ENCODE data around the gene KLHL40. TPM values are rescaled to one million over a fixed set of nuclear protein-coding genes. Genes with fewer than 3 reads are reported as not detected.

The KLHL40 gene
- total RNA-seq, 1 donor from 2014 or later: not detected

- DNase-seq (ENCODE audit: low spot score): no peak
Observed at GRCh38 chr3:42689421-42690014, 4.2 kb downstream of the KLHL40 start.

- no peak for DNase-seq (ENCODE audit: low spot score)
Observed at GRCh38 chr3:42690191-42690590, 4.9 kb downstream of the KLHL40 start.

- no peak for DNase-seq (ENCODE audit: low spot score)
Observed at GRCh38 chr3:42690766-42691680, 5.7 kb downstream of the KLHL40 start.

- no peak for DNase-seq (ENCODE audit: low spot score)
Observed at GRCh38 chr3:42691816-42692666, 6.7 kb downstream of the KLHL40 start.

- DNase-seq (ENCODE audit: low spot score): no peak
Observed at GRCh38 chr3:42692667-42693529, 7.6 kb downstream of the KLHL40 start.

- DNase-seq (ENCODE audit: low spot score): no peak
Observed at GRCh38 chr3:42693530-42693930, 8.2 kb downstream of the KLHL40 start.

GRCh38 chr3:42694366-42694765 lies 9.0 kb downstream of the KLHL40 start:
- no peak for DNase-seq (ENCODE audit: low spot score)

- DNase-seq (ENCODE audit: low spot score): peak; percentile 32
Observed at GRCh38 chr3:42696356-42697288, 11.3 kb downstream of the KLHL40 start.

- peak; percentile 30 for DNase-seq (ENCODE audit: low spot score)
Observed at GRCh38 chr3:42697289-42698051, 12.1 kb downstream of the KLHL40 start.

- DNase-seq (ENCODE audit: low spot score): no peak
Observed at GRCh38 chr3:42698216-42698910, 13.0 kb downstream of the KLHL40 start.

GRCh38 chr3:42698911-42699230 lies 13.5 kb downstream of the KLHL40 start:
- peak; percentile 41 for DNase-seq (ENCODE audit: low spot score)

- DNase-seq (ENCODE audit: low spot score): peak; percentile 18
Observed at GRCh38 chr3:42699511-42699971, 14.2 kb downstream of the KLHL40 start.

- DNase-seq (ENCODE audit: low spot score): peak; percentile 38
Observed at GRCh38 chr3:42700366-42701288, 15.3 kb downstream of the KLHL40 start.

GRCh38 chr3:42701371-42702065 lies 16.2 kb downstream of the KLHL40 start:
- DNase-seq (ENCODE audit: low spot score): peak; percentile 62

GRCh38 chr3:42702066-42702951 lies 17.0 kb downstream of the KLHL40 start, which contains the start of gene HHATL:
Gene HHATL, minus strand, starts transcription at chr3:42702798. Its CDS starts 1,972 bp downstream, at chr3:42700826.
- DNase-seq (ENCODE audit: low spot score): peak; percentile 44

All from ureter (tissue), 1 donor.